ENCODE results near the gene TCN2.
A peak's percentile ranks its signal among the peaks of the same experiment; 100 is the strongest.

The TCN2 gene

DNA sequence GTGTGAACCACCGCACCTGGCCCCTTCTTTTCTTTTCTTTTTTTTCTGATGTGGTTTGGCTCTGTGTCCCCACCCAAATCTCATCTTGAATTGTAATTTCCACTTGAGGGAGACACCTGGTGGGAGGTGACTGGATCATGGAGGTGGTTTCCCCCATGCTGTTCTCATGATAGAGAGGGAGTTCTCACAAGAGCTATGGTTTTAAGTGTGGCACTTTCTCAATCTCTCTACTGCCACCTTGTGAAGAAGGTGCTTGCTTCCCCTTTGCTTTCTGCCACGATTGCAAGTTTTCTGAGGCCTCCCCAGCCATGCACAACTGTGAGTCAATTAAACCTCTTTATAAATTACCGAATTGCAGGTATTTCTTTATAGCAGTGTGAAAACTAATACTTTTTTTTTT is 4.9 kb upstream of the TCN2 start:
- DNase-seq (ENCODE audit: low read depth) = peak; percentile 54
- TF ChIP-seq, protein P1, sequence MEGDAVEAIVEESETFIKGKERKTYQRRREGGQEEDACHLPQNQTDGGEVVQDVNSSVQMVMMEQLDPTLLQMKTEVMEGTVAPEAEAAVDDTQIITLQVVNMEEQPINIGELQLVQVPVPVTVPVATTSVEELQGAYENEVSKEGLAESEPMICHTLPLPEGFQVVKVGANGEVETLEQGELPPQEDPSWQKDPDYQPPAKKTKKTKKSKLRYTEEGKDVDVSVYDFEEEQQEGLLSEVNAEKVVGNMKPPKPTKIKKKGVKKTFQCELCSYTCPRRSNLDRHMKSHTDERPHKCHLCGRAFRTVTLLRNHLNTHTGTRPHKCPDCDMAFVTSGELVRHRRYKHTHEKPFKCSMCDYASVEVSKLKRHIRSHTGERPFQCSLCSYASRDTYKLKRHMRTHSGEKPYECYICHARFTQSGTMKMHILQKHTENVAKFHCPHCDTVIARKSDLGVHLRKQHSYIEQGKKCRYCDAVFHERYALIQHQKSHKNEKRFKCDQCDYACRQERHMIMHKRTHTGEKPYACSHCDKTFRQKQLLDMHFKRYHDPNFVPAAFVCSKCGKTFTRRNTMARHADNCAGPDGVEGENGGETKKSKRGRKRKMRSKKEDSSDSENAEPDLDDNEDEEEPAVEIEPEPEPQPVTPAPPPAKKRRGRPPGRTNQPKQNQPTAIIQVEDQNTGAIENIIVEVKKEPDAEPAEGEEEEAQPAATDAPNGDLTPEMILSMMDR (IDR thresholded peaks at IDR 0.05; ENCODE audit: insufficient read depth, low read depth, low read length, missing control alignments) = peak; percentile 48
- no peak overlapping the region for H3K4me3 ChIP-seq (ENCODE audit: low read length)

DNA sequence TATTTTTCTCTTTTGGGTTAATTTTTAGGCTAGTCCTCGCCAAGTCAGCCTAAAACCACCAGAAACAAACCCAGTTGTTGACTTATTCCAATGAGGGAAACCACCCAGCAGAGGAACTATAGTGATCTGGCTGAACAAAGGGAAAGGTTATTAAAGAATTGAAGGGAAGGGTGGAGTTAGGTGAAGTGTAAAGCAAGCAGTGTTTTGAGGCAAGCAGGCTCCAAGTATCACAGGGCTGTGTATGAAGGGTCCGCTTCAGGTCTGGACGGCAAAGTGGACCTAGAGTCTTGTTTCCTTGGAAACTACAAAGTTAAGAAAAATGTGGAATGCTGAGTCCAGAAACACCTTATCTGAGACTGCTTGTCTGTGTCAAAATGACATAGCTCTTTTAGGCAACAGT is 3.2 kb upstream of the TCN2 start:
- DNase-seq (ENCODE audit: low read depth) = no peak
- TF ChIP-seq, protein P1 (IDR thresholded peaks at IDR 0.05; ENCODE audit: insufficient read depth, low read depth, low read length, missing control alignments) = no peak
- no peak overlapping the region for H3K4me3 ChIP-seq (ENCODE audit: low read length)

DNA sequence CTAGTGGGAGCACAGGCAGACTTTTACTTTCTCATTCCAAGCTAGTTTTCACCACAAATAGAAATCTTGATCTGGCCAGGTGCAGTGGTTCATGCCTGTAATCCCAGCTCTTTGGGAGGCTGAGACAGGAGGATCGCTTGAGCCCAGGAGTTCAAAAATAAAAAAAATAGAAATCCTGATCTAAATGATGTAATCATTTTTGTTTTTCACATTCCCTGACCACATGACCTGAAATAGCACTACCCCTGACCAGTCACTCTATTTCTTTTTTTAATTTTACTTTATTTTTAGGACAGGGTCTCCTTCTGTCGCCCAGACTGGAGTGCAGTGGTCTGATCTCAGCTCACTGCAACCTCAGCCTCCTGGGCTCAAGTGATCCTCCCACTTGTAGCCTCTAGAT is 2.3 kb upstream of the TCN2 start:
- H3K4me3 ChIP-seq (ENCODE audit: low read length) = no peak overlapping the region
- TF ChIP-seq, protein P1 (IDR thresholded peaks at IDR 0.05; ENCODE audit: insufficient read depth, low read depth, low read length, missing control alignments) = no peak
- DNase-seq (ENCODE audit: low read depth) = no peak

DNA sequence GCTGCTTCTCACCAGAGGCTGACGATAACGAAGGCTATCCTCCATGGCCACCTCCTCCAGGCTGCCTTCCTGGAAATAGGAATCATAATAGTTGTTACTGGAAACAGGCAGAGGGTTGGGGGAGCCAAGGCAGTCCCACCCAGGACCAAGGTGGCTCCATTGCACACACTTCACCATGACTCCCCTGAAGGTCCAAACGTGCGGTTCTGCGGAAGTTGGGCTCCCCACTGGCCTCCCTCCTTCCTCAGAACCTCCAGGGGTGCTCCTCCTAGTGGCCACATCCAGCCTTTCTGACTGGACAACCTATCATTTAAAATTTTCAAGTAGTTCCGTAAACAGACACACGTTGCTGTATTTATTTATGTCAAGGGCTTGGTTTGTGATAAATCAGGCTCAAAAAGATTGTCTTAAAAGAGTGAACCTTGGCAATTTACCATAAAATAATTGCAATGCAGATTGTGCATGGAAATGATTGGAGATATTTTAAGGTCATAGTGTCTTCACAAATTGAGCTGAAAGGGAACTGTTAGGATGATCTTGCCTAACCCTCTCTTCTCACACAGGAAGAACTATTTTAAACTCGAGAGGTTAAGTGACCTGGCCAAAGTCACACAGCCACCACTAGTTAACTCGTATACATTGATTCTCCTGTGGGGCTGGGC is 1.4 kb upstream of the TCN2 start:
- peak; percentile 53 for DNase-seq (ENCODE audit: low read depth)
- TF ChIP-seq, protein P1 (IDR thresholded peaks at IDR 0.05; ENCODE audit: insufficient read depth, low read depth, low read length, missing control alignments) = peak; percentile 66
- H3K4me3 ChIP-seq (ENCODE audit: low read length) = no peak overlapping the region

DNA sequence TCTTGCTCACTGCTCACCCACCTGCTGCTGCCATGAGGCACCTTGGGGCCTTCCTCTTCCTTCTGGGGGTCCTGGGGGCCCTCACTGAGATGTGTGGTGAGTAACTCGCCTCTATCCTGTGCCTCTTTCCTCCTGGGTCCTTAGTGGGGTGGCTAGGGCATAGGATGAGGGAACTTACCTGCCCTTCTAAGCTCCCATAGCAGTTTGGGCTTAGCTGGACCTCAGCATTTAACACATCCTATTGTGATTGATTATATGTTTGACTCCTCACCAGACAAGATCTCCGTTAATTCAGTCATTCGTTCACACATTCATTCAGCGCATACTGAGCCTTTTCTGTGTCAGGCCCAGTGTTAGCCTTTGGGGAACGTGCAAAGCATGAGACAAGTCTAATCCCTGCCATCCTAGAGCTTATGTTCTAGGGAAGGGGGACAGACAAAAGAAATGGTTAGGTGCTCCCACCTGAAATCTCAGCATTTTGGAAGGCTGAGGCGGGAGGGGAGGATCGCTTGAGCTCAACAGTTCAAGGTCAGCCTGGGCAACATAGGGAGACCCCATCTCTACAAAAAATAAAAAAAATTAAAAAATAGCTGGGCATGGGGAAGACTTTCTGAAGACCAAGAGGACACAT is 441 bp downstream of the TCN2 start:
- H3K4me3 ChIP-seq (ENCODE audit: low read length) = peak overlapping the region; percentile 54
- TF ChIP-seq, protein P1 (IDR thresholded peaks at IDR 0.05; ENCODE audit: insufficient read depth, low read depth, low read length, missing control alignments) = no peak
- DNase-seq (ENCODE audit: low read depth) = no peak

DNA sequence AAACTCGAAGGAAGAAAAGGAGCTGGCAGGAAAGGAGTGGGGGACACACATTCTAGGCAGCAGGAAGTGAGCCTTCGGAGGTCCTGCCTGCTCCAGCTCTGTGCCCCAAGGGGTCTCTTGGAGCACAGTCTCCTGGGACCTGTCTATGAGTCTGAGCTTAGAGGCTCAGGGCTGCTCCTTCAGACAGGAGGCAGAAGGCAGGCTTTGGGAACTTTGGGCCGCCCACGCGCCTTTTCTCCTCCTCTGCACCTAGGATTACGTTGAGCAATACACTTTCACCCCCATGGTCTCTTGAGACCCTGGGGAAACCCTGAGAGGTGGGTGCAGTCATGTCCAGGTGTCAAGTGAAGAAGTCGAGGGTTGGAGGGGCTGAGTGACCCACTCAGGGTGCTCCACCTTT is 965 bp downstream of the TCN2 start:
- TF ChIP-seq, protein P1 (IDR thresholded peaks at IDR 0.05; ENCODE audit: insufficient read depth, low read depth, low read length, missing control alignments) = no peak
- no peak overlapping the region for H3K4me3 ChIP-seq (ENCODE audit: low read length)
- no peak for DNase-seq (ENCODE audit: low read depth)

Data from epithelial cell of esophagus (primary cell).